ENCODE measurements around the gene BMPR1A. TPM values are rescaled to one million over a fixed set of nuclear protein-coding genes. Genes with fewer than 3 reads are reported as not detected.

Gene BMPR1A
- total and polyA plus RNA-seq, 2 of the 13 experiments (the other 11 are each of a cell fraction or from before 2014, with no cell fraction given): 17.8 to 44.2 TPM

DNA sequence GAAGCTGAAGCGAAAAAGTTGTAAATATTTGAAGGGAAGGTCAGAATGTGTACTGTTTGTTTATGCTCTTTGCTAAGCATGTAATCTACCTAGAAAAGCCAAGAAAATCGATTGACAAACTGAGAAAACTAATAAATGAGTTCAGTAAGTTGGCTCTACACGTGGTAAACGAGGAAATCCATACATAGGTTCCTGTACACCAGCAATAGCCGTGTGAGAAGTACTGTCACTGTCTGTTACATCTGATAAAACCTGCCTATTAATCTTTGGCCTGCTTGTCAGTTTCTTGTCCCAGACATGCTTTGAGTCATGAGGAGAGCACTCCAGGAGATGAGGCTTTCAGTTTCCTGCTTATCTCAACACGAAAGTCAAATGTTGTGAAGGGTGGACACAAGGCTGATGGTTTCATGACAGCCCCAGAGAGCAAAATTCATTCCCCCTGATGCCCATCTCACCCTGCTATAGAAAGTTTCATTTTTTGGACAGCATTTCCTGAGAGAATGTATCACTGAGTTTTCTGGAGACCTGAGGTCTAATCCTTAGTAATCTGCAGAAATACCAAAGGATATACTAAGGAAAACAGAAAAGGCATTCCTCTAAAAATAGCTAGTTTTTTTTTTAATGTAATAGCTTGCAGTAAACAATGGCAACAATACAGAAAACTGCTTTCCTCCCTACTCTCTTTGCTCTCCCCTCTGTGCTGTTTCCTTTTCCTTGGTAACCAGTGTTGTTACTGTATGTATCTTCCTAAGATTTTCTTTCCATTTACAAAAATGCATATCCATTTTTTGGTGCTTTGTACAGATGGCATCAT lies 18.8 kb downstream of the BMPR1A start (continued):
- TF ChIP-seq GATAD1 (CRISPR knock-in tag; IDR thresholded peaks at IDR 0.05) (0 out of 2 replicates have a peak, but pooled peaks have one; percentile 19), EP300 (IDR thresholded peaks at IDR 0.05; ENCODE audit: low read depth in 2 of 2, low read length in 2 of 2) (peak in 1 of 2 experiments; percentile 72; a peak in 2 of 4 replicates), EP300 (CRISPR knock-in tag; IDR thresholded peaks at IDR 0.05; ENCODE audit: borderline replicate concordance) (no peak), ZNF17 (CRISPR knock-in tag; IDR thresholded peaks at IDR 0.05) (no peak), JDP2 (CRISPR knock-in tag; IDR thresholded peaks at IDR 0.05; ENCODE audit: borderline replicate concordance) (no peak), SALL2 (CRISPR knock-in tag; IDR thresholded peaks at IDR 0.05) (no peak), ZNF816 (CRISPR knock-in tag; IDR thresholded peaks at IDR 0.05; ENCODE audit: borderline replicate concordance) (peak; percentile 86; the same call in 1 of the 2 replicates), NFE2 (CRISPR knock-in tag; IDR thresholded peaks at IDR 0.05) (no peak)
- TF ChIP-seq, protein P1, sequence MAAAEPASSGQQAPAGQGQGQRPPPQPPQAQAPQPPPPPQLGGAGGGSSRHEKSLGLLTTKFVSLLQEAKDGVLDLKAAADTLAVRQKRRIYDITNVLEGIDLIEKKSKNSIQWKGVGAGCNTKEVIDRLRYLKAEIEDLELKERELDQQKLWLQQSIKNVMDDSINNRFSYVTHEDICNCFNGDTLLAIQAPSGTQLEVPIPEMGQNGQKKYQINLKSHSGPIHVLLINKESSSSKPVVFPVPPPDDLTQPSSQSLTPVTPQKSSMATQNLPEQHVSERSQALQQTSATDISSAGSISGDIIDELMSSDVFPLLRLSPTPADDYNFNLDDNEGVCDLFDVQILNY (CRISPR knock-in tag; conservative IDR thresholded peaks at IDR 0.05): no peak
- TF ChIP-seq, protein P2, sequence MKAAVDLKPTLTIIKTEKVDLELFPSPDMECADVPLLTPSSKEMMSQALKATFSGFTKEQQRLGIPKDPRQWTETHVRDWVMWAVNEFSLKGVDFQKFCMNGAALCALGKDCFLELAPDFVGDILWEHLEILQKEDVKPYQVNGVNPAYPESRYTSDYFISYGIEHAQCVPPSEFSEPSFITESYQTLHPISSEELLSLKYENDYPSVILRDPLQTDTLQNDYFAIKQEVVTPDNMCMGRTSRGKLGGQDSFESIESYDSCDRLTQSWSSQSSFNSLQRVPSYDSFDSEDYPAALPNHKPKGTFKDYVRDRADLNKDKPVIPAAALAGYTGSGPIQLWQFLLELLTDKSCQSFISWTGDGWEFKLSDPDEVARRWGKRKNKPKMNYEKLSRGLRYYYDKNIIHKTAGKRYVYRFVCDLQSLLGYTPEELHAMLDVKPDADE (CRISPR knock-in tag; IDR thresholded peaks at IDR 0.05): no peak
- TF ChIP-seq, protein P3, sequence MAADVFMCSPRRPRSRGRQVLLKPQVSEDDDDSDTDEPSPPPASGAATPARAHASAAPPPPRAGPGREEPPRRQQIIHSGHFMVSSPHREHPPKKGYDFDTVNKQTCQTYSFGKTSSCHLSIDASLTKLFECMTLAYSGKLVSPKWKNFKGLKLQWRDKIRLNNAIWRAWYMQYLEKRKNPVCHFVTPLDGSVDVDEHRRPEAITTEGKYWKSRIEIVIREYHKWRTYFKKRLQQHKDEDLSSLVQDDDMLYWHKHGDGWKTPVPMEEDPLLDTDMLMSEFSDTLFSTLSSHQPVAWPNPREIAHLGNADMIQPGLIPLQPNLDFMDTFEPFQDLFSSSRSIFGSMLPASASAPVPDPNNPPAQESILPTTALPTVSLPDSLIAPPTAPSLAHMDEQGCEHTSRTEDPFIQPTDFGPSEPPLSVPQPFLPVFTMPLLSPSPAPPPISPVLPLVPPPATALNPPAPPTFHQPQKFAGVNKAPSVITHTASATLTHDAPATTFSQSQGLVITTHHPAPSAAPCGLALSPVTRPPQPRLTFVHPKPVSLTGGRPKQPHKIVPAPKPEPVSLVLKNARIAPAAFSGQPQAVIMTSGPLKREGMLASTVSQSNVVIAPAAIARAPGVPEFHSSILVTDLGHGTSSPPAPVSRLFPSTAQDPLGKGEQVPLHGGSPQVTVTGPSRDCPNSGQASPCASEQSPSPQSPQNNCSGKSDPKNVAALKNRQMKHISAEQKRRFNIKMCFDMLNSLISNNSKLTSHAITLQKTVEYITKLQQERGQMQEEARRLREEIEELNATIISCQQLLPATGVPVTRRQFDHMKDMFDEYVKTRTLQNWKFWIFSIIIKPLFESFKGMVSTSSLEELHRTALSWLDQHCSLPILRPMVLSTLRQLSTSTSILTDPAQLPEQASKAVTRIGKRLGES (CRISPR knock-in tag; IDR thresholded peaks at IDR 0.05; ENCODE audit: borderline replicate concordance): no peak
- TF ChIP-seq, protein P4, sequence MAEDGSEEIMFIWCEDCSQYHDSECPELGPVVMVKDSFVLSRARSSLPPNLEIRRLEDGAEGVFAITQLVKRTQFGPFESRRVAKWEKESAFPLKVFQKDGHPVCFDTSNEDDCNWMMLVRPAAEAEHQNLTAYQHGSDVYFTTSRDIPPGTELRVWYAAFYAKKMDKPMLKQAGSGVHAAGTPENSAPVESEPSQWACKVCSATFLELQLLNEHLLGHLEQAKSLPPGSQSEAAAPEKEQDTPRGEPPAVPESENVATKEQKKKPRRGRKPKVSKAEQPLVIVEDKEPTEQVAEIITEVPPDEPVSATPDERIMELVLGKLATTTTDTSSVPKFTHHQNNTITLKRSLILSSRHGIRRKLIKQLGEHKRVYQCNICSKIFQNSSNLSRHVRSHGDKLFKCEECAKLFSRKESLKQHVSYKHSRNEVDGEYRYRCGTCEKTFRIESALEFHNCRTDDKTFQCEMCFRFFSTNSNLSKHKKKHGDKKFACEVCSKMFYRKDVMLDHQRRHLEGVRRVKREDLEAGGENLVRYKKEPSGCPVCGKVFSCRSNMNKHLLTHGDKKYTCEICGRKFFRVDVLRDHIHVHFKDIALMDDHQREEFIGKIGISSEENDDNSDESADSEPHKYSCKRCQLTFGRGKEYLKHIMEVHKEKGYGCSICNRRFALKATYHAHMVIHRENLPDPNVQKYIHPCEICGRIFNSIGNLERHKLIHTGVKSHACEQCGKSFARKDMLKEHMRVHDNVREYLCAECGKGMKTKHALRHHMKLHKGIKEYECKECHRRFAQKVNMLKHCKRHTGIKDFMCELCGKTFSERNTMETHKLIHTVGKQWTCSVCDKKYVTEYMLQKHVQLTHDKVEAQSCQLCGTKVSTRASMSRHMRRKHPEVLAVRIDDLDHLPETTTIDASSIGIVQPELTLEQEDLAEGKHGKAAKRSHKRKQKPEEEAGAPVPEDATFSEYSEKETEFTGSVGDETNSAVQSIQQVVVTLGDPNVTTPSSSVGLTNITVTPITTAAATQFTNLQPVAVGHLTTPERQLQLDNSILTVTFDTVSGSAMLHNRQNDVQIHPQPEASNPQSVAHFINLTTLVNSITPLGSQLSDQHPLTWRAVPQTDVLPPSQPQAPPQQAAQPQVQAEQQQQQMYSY (CRISPR knock-in tag; IDR thresholded peaks at IDR 0.05): no peak
- TF ChIP-seq, protein P5, sequence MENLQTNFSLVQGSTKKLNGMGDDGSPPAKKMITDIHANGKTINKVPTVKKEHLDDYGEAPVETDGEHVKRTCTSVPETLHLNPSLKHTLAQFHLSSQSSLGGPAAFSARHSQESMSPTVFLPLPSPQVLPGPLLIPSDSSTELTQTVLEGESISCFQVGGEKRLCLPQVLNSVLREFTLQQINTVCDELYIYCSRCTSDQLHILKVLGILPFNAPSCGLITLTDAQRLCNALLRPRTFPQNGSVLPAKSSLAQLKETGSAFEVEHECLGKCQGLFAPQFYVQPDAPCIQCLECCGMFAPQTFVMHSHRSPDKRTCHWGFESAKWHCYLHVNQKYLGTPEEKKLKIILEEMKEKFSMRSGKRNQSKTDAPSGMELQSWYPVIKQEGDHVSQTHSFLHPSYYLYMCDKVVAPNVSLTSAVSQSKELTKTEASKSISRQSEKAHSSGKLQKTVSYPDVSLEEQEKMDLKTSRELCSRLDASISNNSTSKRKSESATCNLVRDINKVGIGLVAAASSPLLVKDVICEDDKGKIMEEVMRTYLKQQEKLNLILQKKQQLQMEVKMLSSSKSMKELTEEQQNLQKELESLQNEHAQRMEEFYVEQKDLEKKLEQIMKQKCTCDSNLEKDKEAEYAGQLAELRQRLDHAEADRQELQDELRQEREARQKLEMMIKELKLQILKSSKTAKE (CRISPR knock-in tag; IDR thresholded peaks at IDR 0.05; ENCODE audit: borderline replicate concordance): no peak
- TF ChIP-seq, protein P6, sequence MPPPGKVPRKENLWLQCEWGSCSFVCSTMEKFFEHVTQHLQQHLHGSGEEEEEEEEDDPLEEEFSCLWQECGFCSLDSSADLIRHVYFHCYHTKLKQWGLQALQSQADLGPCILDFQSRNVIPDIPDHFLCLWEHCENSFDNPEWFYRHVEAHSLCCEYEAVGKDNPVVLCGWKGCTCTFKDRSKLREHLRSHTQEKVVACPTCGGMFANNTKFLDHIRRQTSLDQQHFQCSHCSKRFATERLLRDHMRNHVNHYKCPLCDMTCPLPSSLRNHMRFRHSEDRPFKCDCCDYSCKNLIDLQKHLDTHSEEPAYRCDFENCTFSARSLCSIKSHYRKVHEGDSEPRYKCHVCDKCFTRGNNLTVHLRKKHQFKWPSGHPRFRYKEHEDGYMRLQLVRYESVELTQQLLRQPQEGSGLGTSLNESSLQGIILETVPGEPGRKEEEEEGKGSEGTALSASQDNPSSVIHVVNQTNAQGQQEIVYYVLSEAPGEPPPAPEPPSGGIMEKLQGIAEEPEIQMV (CRISPR knock-in tag; IDR thresholded peaks at IDR 0.05; ENCODE audit: low read depth): 0 out of 2 replicates have a peak, but pooled peaks have one; percentile 41

Data from HepG2 (cell line).